ENCODE measurements around the gene GNAO1.

The GNAO1 gene

GRCh38 chr16:56337858-56338325 is 146.6 kb downstream of the GNAO1 start:
- no peak for DNase-seq

DNA sequence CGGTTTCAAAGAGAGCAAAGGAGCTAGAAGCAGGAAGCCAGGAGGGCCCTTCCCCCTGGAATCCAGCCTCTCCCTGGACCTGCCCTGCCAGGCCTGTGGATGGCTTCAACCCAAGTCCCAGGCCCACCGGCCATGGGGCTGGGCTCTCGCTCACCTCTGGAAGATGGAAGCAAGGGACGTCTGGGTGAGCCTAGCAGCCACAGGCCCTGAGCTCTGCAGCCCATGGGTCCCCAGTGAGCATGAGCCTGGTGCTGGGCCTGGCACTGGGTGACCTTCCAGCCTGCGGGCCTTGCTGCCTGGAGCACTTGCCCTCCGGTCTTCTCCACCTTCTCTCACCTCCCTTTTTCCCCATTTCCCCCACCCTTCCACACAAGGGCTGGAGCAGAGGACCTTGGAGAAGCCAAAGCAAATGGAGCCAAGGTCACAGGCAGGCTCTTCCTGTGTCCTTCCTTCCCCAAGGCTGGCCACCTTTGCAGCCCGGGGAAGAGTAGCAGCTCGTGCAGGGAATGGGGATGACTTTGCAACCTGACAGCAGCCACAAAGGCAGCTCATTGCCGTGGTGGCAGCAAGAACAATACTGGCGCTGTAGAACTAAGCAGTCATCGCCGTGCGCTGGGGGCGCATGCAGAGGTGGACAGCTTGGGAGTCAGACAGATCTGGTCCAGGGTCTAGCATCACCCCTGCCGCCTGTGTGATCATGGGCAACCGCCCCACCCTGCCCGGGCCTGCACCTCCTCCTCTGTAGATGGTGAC is 147.5 kb downstream of the GNAO1 start:
- DNase-seq, result no peak

DNA sequence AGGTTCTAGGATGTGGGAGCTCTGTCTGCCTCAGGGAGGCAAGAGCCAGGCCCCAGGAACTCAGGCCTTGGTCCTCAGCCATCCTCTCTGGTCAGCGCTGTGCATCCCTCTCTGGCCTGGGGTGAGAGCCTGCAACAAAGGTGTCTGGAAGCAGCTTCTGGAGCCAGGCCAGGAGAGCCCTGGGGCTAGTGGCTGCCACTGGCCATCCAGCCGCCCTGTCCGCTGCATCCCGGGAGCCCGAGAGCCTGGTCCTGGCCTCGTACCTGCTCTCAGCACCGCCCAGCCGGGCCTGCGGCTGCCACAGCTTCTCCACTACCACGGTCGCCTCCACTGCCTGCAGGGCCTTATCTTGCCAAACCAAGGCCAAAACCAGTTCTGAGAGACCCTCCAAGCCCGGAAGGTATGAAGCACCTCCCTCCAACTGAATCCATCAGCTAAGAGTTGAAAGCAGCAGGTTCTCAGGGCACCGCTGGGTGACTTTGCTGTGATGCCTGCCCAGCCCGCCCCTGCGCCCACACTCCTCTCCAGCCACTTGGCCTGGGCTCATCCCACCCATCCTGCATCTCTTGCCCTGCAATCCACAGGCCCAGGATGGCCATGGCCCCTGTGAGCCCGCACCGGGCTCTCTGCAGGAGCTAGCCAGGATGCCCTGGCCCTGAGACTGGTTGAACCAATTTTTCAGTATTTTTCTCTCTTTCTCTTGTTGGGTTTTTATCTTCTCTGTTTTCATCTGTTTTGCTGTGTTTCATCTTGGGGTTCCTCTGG is 148.3 kb downstream of the GNAO1 start:
- no peak for DNase-seq

GRCh38 chr16:56340416-56340815 is 149.1 kb downstream of the GNAO1 start:
- DNase-seq, result no peak

- no peak for DNase-seq
These were observed 149.6 kb downstream of the GNAO1 start for GRCh38 chr16:56340864-56341365.

GRCh38 chr16:56341656-56342399 is 150.5 kb downstream of the GNAO1 start:
- DNase-seq, result no peak

DNA sequence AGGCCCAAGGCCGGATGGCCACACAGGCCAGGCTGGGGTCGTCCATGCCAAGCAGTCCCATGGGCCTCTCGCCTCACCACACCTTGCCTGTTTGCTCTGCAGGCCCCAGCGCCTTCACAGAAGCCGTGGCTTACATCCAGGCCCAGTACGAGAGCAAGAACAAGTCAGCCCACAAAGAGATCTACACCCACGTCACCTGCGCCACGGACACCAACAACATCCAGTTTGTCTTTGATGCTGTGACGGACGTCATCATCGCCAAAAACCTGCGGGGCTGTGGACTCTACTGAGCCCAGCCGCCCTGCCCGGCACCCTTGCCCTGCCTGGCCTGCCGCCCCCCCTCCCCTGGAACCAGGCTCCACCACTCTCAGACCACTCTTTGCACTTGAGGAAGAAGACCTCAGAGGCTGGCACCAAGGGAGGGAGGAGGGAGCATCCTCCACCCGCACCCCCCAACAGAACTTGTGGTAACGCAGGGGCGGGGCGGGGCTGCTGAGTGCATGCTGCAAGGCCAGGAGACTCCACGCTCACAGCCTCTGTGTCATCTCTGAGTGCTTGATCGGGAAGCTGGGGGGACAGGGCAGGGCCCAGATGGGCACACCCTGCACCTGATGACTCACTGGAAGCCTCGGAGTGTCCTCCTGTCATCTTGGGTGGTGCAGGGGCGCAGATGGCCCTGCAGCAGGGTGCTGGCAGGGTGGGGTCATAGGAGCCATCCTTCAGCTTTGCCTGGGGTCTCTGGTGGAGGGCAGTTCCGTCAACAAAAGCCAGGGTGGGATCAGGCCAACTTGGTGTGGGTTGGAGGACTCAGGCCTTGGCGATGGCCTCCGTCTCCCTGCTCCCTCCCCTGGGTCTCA is 152.6 kb downstream of the GNAO1 start:
- DNase-seq, result no peak

- DNase-seq, result no peak
These were observed 153.5 kb downstream of the GNAO1 start for GRCh38 chr16:56344518-56345405.

- DNase-seq, result no peak
These were observed 154.2 kb downstream of the GNAO1 start for GRCh38 chr16:56345406-56346050.

DNA sequence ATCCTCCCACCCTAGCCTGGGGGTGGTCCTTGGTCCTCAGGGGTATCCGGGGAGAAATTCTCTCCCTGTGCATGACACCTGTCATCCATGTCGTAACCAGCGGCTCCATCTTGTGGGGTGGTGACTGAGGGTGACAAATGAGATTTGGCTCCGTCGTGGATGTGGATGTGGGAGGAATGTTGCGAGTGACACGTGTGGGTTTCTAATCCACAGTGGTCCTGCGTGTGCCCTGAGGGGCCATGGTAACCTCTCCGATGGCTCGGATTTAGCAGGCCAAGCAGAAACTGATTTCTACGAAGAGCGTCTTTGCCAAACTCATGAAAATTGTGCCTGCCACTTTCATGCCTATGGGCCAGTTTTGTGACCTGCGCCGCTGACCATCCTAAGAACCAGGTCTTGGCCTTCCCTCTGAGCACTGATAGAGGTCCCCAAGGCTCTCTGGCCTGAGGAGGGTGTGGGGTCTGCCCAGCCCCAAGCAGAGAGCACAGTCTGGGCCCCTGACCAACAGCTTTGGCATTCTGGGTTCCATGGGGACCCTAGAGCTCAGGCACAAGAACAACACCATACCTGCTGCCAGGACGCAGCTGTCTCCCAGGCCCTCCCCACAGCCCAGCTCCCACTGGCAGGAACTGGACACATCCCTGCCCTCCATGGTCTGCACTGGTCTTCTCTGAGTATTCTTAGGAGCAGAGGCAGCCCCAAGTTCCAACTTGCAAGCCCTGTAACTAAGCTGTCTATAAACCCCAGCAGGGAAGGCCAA is 155.0 kb downstream of the GNAO1 start:
- no peak for DNase-seq

DNA sequence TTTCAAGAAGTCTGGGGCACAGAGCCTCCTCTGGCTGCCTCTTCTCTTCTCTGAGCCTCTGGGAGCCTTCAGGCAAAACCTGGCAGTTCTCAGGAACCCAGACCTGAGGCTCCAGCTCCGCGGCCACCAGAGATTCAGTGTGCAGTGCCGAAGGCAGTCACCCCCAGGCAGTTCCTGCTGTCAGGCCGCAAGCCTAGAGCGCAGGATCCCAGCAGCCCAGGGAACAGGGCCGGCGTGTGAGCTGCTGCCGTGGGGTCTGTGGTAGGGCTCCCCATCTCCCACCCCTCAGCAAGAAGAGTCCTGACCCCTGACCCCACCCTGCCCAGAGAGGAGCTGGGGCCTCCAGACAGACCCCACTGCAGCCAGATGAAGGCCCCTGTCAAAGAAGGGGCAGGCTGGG is 155.9 kb downstream of the GNAO1 start:
- no peak for DNase-seq

DNA sequence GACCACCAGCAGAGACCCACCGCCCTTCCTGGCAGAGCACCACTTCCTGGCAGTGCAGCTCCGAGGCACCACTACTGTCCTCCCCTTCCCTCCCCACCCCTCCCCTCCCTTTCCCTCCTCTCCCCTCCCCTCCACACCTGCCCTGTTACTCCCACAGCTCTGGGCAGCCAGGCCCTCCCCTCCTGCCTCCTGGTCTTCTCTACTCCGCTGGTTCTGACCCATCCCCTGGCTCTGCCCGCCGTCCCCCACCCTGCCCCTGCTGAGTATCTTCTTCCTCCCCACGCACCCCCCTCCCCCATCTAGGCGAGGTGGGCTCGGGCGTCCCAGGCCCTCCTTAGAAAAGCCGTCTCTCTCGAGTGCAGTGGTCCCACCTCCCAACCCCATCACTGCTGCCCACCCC is 156.4 kb downstream of the GNAO1 start:
- DNase-seq, result no peak

DNA sequence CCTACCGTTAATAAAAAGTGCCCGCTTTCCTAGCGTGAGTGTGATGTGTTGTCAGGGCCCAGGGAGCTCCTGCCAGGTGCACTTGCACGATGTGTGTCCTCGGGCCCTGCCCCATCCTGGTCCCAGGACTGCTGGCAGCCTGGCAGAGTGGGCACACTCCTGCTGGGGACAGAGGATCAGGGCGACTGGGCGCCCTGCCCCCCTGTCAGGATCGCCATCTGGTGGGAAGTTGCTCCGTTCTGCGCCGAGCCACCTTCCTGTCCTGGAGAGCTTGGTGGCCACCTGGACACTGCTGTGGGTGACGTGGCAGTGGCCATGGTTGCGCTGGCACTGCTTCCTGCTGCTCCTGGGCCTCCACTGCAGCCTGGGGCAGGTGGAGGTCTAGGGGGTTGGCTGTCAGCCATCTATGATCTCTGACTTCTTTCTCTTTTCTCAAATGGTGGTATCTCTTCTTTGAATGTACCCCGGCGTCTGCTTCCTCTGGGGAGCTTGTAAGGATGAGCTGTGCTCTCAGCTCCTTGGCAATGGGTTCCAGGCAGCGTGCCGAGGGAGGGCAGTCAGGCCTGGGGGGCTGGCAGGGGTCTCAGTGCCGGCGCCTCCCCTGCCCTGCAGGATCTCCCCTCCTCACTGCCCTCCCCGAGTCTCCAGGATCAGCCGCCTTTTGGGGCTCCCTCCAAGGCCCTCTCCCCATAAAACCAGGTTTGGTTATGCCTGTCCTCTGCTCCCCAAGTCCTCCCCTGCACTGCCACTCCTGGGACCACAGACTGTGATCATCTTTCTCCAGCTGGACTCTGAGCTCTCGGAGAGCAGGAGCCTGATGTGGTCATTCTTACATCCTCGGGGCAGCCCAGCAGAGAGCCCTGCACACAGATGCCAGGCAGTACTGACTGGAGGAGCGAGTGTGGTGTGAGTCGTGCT is 157.1 kb downstream of the GNAO1 start:
- DNase-seq, result no peak

GRCh38 chr16:56349086-56349415 is 157.8 kb downstream of the GNAO1 start:
- DNase-seq, result no peak

GRCh38 chr16:56349711-56350161 is 158.4 kb downstream of the GNAO1 start:
- no peak for DNase-seq

GRCh38 chr16:56350491-56351405 is 159.5 kb downstream of the GNAO1 start:
- no peak for DNase-seq

GRCh38 chr16:56351481-56351880 is 160.2 kb downstream of the GNAO1 start:
- no peak for DNase-seq

Measured in KG1 (cell line).